ENCODE results near the gene SIK3.

Gene SIK3

GRCh38 chr11:116829525-116830183, 268.6 kb downstream of the SIK3 start, which contains the start of gene APOC3:
Gene APOC3 (plus strand): TSS chr11:116829907. CDS start chr11:116830583, 676 bp downstream.
- DNase-seq (ENCODE audit: low read depth in 2 of 3, low spot score in 2 of 3) = no peak

DNA sequence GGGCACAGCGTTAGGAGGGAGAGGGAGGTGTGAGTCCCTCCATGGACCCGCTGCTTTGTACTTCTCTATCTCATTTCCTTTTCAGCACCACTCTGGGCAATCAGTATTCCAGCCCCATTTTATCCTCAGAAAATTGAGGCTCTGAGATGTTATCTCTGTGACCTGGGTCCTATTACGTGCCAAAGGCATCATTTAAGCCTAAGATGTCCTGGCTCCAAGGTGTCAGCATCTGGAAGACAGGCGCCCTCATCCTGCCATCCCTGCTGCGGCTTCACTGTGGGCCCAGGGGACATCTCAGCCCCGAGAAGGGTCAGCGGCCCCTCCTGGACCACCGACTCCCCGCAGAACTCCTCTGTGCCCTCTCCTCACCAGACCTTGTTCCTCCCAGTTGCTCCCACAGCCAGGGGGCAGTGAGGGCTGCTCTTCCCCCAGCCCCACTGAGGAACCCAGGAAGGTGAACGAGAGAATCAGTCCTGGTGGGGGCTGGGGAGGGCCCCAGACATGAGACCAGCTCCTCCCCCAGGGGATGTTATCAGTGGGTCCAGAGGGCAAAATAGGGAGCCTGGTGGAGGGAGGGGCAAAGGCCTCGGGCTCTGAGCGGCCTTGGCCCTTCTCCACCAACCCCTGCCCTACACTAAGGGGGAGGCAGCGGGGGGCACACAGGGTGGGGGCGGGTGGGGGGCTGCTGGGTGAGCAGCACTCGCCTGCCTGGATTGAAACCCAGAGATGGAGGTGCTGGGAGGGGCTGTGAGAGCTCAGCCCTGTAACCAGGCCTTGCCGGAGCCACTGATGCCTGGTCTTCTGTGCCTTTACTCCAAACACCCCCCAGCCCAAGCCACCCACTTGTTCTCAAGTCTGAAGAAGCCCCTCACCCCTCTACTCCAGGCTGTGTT, 269.4 kb downstream of the SIK3 start:
- DNase-seq (ENCODE audit: low read depth in 2 of 3, low spot score in 2 of 3) = no peak

DNA sequence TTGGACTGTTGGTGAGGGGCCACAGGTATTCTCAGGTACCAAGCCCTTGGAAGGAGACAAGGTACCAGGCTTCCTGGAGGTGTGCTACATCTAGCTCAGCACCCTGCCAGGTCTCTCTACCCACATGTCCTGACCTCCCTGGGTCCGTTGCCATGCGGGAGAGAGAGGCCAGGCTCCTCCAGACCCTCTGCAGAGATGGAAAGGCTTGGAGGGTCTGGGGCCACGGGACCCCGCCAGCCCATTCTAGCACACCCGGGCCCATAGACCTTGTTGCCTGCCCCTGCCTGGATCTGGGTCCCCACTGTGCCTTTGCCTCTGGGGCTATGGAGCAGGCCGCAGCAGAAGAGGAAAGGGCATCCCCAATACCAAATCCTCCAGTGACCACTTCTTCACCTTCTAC, 270.8 kb downstream of the SIK3 start:
- no peak for DNase-seq (ENCODE audit: low read depth in 2 of 3, low spot score in 2 of 3)

GRCh38 chr11:116826751-116827431, 271.3 kb downstream of the SIK3 start:
- DNase-seq (ENCODE audit: low read depth in 2 of 3, low spot score in 2 of 3) = no peak

DNA sequence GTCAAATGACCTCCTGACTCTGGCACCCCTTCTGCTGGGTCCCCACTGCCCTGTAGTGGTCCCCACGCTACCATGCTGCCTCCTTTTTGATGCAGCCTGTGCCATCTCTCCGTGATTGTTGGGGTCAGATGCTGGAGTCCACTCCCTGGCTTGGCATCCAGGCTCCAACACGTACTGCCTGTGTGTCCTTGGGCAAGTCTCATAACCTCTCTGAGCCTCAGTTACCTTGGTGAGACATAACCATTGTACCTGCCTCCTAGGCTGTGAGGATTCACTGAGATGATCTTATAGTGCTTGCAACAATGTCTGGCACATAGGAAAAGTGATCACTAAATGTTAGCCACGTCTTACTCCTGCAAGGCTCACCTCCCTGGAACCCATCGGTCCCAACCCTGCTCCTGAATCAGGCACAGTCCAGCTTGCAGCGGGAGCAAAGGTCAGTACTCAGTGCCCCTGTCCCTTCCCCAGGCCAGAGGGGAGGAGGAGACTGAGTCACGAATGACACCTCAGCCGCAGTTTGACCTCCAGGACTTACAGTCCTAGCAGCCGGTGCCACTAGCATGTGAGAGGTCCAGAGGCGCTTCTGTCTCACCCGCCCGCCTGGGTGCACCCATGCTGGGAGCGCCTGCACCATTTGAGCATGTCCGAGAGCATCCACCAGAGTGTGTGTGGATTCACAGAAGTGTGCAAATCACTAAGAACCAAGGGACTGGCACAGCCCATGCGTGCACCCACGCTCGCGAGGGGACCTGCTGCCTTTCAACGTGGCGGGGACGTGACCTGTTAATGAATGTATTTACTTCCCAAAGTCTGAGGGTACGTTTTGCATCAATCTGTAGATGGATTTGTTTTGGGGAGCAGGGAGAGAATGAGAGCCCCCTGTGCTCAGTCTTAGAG, 272.1 kb downstream of the SIK3 start:
- DNase-seq (ENCODE audit: low read depth in 2 of 3, low spot score in 2 of 3) = no peak

- no peak for DNase-seq (ENCODE audit: low read depth in 2 of 3, low spot score in 2 of 3)
Observed at GRCh38 chr11:116825434-116825833, 272.8 kb downstream of the SIK3 start.

- no peak for DNase-seq (ENCODE audit: low read depth in 2 of 3, low spot score in 2 of 3)
Observed at GRCh38 chr11:116823031-116823843, 275.0 kb downstream of the SIK3 start, which contains the start of gene APOA4. Gene APOA4 (minus strand): TSS chr11:116823304. CDS start chr11:116823191, 113 bp downstream.

- DNase-seq (ENCODE audit: low read depth in 2 of 3, low spot score in 2 of 3) = no peak
Observed at GRCh38 chr11:116822575-116822974, 275.7 kb downstream of the SIK3 start.

GRCh38 chr11:116821050-116821918, 276.9 kb downstream of the SIK3 start:
- DNase-seq (ENCODE audit: low read depth in 2 of 3, low spot score in 2 of 3) = no peak

DNA sequence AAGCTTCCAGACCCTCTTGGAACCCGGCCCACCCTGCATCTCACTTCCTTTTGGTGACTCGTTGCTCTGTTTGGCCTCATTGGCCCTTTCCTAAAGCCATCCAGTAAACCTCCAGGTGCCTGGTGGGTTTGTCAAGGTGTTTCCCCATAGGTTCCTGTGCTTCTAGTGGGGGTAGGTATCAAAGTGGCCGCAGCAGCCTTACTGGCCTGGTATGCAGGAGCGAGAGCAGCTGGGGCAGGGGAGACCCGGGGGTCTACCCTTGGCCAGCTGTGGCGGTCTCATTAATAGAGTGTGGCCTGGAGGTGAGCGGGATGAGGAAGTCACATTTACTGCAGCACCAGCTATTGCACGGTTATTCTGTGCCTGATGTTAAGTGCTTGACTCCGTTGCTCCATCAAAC, 279.2 kb downstream of the SIK3 start:
- DNase-seq (ENCODE audit: low read depth in 2 of 3, low spot score in 2 of 3) = no peak

DNA sequence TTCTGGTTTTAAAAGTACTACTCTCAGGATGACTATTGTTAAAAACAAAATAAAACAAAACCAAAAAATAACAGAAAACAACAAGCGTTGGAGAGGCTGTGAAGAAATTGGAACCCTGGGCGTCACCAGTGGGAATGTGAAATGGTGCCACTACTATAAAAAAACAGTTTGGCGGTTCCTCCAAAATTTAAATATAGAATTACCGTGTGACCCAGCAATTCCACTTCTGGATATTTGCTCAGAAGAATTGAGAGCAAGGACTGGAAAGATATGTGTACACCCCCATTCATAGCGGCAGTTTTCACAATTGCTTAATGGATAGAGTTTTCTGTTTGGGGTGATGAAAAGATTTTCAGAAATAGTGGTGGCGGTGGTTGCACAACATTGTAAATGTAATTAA, 283.7 kb downstream of the SIK3 start:
- no peak for DNase-seq (ENCODE audit: low read depth in 2 of 3, low spot score in 2 of 3)

- no peak for DNase-seq (ENCODE audit: low read depth in 2 of 3, low spot score in 2 of 3)
Observed at GRCh38 chr11:116813781-116814471, 284.3 kb downstream of the SIK3 start.

DNA sequence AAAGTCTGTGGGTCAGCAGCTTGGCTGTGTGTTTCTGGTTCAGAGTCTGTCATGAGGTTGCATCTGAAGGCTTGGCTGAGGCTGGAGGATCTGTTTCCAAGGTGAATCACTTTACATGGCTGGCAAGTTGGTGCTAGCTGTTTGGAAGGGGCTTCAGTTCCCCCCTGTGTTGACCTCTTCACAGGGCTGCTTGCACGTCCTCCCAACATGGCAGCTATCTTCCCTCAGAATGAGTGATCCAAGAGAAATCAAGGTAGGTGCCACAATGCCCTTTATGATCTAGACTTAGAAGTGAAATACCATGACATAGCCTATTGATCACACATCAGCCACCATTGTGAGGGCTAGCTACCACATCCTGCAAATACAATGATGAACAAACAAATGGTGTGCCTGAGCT, 285.1 kb downstream of the SIK3 start:
- DNase-seq (ENCODE audit: low read depth in 2 of 3, low spot score in 2 of 3) = no peak

DNA sequence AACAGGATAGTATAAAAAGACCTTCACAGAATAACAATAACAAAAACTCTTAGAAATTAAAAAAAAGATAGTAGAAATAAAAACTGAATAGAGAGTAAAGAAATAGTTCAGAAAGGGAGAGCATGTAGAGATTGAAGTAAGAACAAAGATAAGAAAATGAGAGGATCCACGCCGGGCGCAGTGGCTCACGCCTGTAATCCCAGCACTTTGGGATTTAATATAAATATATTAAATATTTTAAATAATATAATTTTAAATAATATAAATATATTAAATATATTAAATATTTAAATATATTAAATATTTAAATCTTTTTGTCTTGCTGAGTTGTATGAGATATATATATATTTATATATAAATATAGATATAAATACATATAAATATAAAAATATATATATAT, 286.1 kb downstream of the SIK3 start:
- no peak for DNase-seq (ENCODE audit: low read depth in 2 of 3, low spot score in 2 of 3)

DNA sequence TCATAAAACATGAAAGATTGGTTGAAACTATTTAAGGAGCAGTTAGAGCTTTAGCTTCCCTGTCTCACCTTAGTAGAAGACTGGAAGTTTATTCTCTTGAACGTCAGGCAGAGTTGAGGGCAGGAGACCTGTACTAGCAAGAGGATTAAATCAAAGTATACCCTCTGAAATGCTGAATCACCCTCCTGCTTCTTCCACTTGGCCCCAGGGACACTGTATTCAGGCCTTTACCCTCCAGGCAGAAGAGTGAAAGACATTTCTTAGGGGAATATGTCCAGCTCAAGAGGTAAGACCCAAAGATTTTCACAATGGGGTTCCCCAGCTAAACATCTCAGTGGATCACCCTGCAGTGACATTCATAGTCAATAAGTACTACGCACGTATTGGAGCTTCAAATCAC, 287.0 kb downstream of the SIK3 start:
- no peak for DNase-seq (ENCODE audit: low read depth in 2 of 3, low spot score in 2 of 3)

DNA sequence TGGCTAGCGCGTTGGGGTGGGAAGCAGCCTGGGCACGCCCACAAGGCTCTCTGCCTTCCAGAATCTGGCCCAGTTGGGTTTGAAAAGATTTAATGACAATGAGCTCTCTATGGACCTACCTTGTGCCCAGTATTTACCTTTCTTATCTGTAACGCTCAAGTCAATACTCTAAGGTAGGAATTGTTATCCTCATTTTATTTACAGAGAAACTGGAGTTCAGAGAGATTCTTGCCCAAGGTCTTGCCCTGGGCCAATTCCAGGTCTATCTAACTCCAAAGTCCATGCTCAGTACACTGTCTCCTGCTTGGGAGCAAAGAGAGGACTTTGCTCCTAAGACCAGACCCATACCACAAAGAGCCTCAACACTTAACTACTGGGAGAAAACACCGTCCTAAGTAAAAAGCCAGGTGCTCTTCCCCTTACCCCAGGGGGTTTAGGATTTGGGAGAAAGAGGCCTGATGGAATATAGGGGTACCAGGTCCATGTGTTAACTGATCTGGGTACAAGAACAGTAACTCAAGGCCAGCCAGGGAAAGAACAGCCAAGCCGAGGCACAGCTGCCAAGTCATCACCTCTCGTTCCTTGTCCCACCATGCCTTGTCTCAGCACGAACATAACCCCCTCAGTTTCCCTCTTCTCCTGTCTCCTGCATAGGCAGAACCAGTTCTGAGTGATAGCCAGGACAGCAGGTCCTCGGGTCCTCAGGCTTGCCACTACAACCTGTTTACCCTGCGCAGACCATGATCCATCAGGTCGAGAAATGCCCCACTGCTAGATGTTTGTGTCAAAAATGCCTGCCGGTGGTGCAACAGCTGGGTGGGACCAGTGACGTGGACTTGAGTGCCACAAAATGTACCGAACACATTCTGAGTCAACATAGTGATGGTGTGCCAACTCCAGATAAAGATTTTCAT, 289.7 kb downstream of the SIK3 start:
- DNase-seq (ENCODE audit: low read depth in 2 of 3, low spot score in 2 of 3) = no peak

DNA sequence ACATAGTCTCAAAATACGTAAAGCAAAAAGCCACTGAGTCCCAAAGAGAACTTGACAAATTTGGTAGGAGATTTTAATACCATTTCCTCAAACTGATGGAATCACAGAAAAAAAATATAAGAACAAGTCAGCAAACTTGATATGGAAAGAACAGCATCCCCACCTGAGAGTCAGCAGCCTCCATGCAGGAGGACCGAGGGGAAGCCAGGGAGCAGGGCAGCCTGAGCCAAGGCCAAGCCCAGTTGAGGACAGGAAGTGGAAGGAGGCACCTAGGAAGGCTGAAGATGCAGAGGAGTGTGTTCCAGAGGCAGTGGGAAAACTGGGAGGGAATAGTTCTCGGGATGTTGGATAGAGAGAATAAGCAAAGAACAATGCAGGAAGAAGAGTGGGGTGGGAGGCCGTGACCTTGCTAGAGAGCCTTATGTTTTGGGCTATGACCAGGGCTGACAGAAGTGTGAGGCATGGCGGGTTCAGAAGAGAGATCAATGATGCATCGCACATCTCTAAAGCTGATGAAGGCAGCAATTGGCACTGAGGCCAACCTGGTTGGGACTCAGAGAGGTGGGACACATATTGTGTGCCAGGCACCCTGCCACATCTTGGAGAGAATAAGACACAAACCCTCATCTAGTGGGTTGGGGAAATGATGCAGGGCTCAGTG, 290.5 kb downstream of the SIK3 start:
- no peak for DNase-seq (ENCODE audit: low read depth in 2 of 3, low spot score in 2 of 3)
